HG02840 (cell line): ENCODE measurements around the gene PPP2R5C.
"Not testable (repeated sequence)": the region's sequence is repeated elsewhere in the genome, so short reads cannot be mapped to it uniquely, and the experiment has no call there.

Source experiments
- ATAC-seq: cut with Tn5 transposase; IDR thresholded peaks from one replicate; pipeline ENCODE4 v1.9.1; 2021; ENCODE audit warnings: mild to moderate bottlenecking, moderate library complexity, moderate number of reproducible peaks; ENCODE audit not compliant: unreplicated experiment, low FRiP score

Gene PPP2R5C

DNA sequence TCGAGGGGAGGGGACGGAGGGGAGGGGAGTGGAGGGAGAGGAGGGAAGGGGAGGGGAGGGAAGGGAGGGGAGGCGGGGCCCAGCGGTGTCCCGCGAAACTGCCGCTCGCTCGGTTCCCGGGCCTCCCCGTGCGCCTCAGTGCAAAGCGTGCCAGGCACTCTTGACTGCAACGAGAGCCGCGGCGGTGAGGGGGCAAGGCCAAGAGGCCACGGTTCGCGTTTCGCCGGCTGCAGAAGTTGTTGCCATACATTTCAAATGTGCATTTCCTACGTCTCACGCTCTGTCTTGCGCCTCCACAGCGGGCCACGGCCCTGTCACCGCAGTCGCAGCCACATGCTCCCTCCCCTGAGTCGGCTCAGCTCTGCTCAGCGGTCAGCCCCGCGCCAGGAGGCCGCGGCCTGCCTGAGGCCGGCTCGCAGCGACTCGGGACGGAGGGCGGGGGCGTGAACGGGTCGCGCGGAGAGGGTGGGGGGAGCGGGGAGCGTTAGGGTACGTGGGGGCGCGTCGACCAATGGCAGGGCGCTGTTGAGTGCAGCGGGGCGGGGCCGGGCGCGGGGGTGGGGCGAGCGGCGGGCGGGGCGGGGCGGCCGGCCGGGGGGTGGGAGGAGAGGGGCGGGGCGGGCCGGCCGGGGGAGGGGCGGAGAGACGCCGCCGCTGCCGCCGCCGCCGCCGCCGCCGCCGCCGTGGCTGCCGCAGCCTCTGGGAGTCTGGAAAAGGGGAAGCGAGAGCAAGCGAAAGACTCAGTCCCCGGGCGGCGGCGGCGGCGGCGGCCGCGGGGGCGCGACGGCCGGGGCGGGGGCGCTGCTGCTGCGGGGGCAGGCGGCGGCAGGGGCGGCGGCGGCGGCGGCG, at the start of gene PPP2R5C:
Gene PPP2R5C (plus strand): TSS at position 678 of the 849 bp plus-strand sequence. CDS start 185 bp downstream, outside the sequence.
- peak; percentile 58 for ATAC-seq

GRCh38 chr14:101711857-101712233, 49.7 kb upstream of the PPP2R5C start:
- not testable (repeated sequence) for ATAC-seq

GRCh38 chr14:101712341-101712740, 49.2 kb upstream of the PPP2R5C start:
- not testable (repeated sequence) for ATAC-seq

- ATAC-seq, result not testable (repeated sequence)
These were observed 48.4 kb upstream of the PPP2R5C start for GRCh38 chr14:101713091-101713490.

GRCh38 chr14:101713621-101714349, 47.7 kb upstream of the PPP2R5C start:
- ATAC-seq, result no peak

- ATAC-seq, result no peak
These were observed 47.1 kb upstream of the PPP2R5C start for GRCh38 chr14:101714394-101714793.

DNA sequence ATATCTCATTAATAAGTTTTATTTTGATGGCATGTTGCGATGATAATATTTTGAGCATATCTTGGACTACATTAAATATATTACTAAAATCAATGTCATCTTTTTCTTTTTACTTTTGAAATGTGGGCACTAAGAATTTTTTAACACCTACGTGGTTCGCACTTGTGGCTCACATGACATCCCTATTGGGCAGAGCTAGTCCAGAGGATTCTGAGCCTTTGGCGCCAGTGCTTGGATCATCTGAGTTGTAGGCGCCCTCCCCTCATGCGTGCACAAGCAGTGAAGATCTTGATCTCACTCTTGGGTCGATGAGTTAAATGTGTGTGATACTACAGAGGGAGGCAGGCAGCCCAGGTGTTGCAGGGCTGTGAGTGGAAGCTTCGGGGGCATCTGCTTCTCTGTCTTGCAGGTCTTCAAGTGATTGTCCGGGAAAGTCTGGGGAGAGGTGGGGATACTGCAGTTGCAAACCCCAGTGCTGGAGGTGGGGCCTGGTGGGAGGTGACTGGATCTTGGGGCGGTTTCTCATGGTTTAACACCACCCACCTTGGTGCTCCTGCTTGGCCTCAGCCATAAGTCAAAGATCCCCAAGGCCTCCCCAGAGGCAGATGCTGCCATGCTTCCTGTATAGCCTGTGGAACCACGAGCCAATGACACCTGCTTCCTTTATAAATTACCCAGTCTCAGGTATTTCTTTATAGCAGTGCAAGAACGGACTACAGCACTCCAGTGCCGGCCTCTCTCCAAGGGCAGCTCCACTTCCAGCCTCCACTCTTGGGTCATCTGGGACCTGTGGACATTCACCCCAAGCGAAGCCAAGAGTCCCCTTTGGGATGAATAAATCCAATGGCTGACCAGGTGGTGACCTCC, 46.1 kb upstream of the PPP2R5C start:
- ATAC-seq, result no peak

DNA sequence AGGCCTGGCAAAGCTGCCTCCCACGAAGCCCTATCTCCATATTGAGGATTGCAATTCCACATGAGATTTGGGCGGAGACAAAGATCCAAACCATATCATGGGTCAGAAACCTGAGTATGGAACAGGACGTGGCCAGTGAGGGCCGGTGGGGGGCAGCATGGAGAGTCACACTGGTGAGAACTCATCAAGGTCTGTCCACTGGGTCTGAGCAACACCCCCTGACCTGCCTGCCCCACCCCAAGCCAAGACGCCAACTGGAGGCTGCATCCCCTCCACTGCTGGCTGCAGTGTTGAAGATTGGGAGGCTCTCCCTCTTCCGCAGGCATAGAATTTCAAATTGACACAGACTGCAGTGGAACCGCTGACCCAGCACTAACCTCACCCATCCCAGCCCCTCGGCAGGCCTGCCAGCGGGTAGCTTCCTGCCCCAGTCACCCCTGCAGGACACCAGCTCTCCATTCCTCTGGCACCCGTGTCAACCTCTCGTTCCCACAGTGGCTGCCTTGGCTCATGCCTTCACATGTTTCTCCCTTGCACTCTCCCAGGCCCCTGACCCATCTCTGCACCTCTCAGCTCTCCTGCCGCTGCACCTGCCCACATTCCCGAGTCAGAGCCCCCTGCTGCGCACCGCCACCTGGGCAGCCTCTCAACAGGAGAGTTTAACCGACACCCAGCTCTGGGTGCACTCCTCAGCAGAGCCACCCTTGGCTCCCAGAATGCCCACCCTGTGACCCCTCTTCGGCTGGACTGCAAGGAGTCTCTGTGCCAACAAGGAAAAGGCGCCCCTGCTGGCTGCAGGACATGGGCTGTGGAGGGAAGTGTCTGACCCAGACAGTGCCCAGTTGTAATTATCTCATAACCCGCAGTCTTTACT, 45.2 kb upstream of the PPP2R5C start:
- ATAC-seq, result no peak

DNA sequence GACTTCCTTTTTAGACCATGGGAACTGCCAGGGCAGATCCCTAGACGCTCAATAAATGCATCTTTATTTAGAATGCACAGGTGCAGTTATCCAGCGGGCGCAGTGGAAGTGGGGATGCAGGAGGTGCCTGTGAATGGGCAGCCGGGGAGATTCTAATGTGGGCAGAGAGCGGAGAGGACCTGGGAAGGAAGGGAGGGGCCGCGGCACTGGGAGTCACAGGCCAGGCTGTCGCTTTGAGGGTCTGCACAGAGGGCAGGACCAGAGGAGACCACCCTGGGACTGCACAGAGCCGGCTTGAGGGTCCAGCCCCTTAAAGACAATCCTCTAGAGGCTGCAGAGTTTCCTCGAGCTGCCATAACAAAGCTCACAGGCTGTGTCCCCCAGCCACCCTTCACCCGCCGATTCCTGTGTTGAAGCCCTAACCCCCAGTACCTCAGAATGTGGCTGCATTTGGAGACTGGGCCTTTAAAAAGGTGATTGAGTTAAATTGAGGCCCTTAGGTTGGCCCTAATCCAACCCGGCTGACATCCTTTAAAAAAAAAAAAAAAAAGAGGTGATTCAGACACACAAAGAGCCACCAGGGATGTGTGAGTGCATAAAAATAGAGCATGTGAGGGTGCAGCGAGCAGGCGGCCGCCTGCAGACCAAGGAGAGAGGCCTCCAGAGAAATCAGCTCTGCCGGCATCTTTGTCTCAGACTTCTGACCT, 44.4 kb upstream of the PPP2R5C start:
- ATAC-seq, result no peak

DNA sequence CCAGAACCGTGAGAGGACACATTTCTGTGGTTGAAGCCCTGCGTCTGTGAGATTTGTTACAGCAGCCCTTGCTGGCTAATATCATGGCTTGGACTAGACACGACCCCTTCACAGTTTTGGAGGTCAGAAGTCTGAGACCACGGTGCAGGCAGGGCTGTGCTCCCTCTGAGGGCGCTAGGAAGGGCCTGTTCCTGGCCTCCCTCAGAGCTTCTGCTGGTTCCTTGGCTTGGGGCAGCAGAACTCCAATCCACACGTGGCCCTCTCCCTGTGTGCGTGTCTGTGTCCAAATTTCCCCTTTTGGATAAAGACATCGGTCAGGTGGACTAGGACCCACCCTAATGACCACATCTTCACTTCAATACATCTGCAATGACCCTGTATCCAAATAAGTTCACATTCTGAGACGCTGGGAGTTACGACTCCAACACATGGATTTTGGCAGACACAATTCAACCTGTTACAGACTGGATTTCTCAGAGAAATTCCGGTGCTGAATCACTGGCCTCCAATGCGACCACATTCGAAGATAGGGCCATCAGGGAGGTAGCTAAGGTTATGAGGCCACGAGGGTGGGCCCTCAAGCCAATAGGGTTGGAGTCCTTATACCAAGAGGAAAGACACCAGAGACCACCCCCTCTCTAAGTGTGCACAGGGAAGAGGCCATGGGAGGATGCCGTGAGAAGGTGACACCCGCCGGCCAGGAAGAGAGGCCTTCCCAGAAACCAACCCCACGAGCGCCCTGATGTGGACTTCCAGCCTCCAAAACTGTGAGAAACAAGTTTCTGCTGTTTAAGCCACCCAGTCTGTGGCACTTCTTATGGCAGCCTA, 43.6 kb upstream of the PPP2R5C start:
- no peak for ATAC-seq

- ATAC-seq, result no peak
These were observed 42.4 kb upstream of the PPP2R5C start for GRCh38 chr14:101719045-101719645.

DNA sequence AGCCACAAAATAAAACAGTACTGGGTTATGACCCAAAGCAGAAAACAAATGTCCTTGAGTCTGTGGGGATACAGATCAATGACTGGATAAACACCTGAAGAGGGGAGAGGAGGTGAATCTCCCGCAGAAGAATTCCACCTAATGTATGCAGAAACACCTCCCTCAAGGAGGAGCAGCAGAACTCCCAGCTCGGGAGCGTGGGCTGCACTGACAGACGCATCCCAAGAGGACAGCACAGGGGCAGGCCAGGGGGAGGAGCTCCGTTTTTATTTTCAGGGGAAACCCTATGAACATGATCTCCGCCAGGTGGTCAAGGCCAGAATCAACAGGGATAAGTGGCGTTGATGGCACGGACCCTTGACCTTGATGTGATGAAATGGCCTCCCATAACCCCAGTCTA, 41.8 kb upstream of the PPP2R5C start:
- ATAC-seq, result no peak

DNA sequence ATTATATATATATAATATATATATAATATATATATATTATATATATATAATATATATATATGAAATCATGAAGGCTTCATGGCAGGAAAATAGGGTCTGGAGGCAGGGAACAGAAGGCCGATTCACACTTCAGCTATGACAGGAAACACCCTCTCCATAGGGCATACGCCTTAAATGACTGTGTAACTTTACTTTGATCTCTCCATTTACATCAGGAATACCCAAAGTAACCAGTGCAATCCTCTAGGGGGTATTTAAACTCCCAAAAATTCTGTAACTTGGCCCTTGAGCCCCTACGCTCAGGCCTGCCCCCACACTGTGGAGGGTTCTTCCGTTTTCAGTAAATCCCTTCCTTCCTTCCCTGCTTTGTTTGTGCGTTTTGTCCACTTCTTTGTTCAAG, 40.4 kb upstream of the PPP2R5C start:
- ATAC-seq, result no peak

DNA sequence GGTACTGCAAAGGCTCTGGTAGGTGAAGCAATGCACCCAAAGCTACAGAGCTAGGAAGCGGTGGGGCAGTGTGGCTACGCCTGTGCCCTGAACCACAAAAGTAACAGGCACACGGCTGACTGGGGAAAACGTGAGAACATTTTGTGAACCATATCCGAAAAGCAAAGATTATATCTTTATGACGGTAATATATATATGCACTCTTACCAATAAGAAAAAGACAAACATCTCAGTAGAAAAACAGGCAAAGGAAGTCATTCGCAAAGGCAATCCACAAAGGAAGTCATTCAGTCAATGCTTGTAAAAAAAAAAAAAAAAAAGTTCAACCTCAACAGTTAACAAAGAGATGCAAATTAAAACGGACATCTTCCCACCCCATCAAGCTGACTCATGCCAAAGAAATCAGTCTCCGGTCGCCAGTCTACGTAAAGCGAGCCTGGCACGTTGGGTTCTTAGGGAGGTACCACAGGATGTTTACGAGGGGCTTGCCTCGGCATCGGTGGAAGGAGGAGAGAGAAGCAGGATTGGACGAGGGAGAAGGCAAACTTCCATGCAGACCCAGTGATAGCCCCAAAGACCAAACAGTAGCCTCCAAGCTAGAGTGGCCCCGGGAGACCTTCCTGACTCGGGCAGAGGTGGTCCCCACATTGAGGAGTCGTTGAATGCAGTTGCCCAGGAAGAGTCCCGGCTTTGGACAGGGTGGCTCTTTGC, 39.4 kb upstream of the PPP2R5C start:
- no peak for ATAC-seq

DNA sequence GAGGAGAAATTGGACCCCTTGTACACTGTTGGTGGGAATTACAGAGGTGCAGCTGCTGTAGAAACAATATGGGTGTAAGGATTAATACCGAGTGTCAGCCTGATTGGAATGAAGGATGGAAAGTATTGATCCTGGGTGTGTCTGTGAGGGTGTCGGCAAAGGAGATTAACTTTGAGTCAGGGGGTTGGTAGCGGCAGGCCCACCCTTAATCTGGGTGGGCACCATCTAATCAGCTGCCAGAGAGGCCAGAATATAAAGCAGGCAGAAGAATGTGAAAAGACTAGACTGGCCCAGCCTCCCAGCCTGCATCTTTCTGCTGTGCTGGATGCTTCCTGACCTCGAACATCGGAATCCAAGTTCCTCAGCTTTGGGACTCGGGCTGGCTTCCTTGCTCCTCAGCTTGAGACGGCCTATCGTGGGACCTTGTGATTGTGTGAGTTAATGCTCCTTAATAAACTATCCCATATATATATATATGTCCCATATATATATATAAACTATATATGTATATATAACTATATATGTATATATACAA, 38.4 kb upstream of the PPP2R5C start:
- ATAC-seq, result no peak

GRCh38 chr14:101725652-101726051, 35.9 kb upstream of the PPP2R5C start:
- not testable (repeated sequence) for ATAC-seq
